NCI-H146 treated with DMSO at 0.1 percent for 48 hours (cell line): ENCODE results near the gene DIO3.

Source experiments
- DNase-seq: peaks from one replicate; lab custom pipeline; 2025; ENCODE audit not compliant: unreplicated experiment; lab: John Stamatoyannopoulos, UW

Gene DIO3

DNA sequence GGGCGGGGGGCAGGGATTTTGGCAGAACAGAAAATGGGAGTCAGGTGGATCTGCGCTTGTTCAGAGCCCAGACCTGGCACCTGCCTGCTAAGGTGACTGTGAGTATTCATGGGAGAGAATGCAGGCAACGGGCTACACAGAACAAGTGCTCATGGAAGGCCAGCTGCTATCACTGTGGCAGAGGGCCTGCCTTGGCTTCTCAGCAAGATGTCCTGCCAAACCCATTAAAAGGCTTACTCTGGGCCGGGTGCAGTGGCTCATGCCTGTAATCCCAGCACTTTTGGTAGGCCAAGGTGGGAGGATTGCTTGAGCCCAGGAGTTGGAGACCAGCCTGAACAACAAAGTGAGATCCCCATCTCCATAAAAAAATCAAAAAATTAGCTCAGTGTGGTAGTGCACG is 21.0 kb downstream of the DIO3 start:
- DNase-seq = no peak

DNA sequence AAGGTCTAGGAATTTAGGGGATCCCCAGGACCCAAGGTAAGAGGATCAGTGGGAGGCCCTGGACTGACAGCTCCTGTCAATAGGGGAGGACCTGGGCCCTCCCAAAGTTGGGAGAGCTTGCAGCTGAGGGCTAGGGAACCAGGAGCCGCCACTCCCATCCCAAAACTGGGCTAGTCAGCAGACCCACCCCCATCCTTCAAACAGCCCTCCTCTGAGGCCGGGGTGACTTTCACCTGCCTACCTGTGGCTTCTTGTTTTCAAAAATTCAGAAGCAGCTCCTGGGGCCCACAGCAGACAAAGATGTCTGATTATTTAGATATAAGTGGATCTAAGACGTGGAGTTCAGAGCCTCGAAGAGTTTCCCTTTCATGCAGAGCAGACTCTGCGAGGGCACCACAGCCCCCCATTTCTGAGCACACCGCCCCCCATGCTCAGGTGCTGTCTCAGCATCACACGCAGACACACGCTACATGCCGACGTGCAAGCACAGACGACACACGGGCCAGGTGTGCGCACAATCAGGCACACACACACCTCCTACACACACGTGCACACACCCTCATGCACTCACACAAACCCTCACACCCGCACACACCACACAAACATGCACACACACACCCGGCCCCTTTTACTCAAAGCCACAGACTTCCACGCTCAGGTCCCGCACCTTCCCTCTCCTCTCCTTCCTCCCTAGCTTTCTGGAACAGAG is 21.9 kb downstream of the DIO3 start:
- no peak for DNase-seq

DNA sequence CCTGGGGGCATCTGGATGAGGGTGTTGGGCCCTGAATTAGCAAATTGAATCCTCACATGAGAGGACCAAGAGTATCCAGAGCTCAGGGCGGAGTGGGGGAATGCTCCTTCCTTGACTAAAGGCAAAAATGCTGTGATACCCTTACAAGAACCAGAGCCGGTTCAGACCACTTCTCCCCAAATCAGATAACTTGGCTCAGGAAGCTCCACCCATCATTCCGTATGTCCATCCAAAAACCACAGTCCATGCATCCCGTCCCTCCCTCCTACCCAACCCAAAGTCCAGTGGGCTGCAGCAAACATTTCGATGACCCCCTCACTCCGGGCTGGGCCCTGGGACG is 22.4 kb downstream of the DIO3 start:
- no peak for DNase-seq

DNA sequence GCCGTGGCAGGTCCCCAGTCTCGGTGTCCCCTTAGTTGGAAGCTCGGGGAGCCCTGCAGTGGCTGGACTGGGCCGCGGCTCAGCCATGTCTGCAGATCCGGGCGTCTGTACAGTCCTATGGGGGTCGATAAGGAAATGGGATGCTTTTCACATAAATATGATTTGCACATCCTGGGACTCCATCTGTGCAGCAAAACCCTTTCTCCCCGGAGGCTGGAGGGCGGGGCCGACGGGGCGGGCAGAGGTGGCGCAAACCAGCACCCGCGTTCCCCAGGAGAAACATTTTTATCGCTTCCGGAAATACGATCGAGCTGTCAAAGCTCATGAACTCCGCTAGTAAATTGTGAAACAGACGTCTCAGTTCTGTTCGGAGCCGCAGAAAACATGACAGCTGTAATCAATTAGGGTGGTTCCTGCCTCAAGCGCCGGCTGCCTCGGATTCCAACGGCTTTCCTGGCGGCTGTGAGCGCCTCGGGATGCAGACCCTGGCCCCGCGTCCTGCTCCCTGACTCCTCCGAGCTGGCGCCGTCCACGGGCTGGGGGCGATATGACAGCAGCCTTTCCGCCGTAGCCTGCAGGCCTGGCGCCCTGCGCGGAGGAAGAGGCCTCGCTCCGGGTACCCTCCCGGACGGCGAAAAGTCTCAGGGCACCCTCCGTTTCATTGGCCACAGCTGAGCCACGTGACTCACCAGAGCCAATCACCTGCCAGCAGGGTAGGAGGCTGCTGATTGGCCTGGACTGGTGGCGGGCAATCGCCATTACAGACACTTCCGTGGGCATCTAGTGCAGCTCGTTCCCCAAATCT is 23.0 kb downstream of the DIO3 start:
- no peak for DNase-seq

DNA sequence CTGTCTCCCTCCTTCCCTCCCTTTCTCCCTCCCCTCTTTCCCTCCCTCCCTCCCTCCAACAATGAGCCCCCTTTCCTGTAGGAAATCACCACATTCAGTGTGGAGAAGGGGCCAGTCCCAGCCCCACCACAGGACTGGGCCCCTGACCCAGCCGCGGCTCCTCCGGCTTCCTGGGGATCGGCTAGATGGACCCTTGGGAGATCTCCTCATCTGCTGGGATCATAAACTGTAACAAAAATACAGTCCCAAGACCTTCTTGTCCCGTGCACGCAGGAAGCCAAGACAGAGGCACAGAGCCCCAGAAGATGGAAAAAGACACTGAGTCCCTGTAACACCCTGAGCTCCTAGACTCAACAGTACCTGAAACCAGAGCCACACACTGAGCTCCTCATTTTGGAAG is 23.9 kb downstream of the DIO3 start:
- no peak for DNase-seq

DNA sequence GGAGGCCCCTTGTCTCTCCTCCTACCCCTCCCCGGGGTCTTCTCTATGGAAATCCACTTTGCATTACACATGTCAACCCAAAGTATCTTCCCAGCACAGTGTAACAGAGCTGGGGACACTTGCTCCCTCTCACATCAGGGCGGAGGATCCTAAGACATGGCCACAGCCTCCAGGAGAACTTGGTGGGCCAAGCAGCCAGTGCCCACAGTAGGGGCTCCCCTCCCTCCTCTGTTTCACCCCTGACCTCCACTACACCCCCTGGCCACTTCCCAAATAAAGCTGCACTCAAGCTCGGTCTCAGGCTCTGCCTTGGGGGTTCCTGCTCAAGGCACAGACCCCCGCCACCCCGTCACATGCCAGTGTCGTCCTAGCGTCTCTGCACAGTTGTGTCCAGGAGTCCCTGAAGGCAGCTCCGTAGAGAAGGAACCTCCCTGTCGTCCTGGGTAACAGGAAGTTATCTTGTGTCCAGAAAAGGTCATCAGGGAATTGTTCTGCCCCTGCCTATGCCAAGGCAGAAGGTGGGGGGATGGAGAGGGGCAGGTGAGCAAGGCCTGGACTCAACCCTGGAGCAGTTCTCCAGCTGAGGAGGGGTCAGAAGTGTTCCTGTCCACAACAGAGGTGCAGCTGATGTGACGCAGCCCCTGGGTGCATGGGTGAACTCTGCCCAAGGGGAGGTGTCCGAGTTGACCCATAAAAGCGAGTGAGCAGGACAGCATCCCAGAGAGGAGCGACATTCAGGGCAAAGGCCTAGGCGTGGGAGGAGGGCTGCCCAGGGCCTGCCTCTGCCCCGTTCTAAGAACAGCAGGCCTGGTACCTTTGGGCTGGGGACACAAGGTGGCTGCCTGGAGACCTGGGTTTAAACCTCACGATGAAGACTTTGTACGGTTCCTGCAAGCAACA is 25.5 kb downstream of the DIO3 start:
- DNase-seq = no peak

DNA sequence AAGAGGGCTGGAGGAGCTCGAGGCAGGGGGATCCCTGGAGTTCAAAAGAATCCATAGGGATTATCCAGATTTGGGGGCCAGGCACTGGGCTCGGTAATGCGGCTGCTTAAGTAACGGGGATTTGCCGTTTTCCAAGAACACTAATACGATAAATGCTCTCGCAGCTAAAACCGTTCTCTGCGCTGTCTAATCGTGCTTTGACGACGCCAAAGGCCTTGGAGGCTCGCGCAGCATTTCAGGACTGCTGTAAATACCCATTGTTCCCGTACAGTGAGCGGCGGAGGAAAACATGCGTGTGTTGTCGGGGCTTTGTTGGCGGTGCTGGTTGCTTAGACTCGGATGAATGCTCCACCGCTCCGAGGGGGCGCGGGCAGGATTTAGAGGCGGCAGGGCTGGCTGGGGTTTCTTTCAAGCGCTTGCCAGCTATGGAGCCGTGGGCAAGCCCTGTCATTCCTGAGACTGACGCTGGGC is 26.2 kb downstream of the DIO3 start:
- DNase-seq = no peak

DNA sequence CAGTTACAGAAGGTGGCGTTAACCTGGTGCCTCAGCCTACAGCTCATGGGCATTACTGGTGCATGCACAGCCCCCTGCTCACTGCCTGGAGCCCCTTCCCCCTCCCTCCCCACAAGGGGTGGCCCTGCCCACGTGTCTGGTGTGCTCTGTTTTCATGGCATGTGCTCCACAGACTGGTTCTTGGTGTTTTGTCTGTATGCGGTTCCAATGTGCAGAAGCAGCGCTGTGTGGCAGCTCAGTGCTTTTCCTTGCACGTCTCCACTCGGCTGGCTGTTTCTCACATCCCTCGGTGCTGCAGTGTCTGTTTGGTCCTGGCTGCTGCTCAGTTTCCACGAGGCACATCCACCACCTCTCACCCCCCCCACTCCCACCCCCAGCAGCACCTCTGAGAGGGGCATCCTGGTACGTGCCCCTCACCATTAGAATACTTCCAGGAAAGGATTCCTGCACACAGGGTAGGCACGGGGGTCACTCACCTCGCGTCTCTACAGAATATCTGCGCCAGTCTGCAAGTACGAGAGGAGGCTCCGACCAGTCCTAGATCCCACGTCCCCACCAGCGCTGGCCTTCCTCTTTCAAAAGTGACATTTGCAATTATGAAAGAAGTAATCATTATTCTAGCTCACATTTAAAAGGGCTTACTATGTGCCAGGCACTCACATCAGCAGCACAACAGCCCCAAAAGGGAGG is 27.1 kb downstream of the DIO3 start:
- DNase-seq = no peak

DNA sequence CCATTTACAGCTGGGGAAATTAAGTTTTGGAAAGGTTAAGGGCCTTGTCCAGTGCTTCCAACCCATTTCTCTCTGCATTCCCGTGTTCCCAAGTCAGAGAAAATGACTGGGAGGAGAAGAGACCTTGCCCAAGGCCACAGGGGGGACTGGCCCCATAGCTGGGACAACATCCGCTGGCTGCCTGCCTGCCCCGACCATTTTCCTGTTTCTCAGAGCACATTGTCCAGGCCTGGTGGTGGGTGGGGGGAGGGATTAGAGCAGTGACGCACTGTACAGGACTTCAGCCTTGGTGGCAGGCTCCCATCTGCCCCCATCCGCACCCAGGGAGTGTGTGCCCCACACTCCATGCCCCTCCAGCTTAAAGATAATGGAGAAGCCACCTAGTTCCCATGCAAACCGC is 27.7 kb downstream of the DIO3 start:
- DNase-seq = no peak

DNA sequence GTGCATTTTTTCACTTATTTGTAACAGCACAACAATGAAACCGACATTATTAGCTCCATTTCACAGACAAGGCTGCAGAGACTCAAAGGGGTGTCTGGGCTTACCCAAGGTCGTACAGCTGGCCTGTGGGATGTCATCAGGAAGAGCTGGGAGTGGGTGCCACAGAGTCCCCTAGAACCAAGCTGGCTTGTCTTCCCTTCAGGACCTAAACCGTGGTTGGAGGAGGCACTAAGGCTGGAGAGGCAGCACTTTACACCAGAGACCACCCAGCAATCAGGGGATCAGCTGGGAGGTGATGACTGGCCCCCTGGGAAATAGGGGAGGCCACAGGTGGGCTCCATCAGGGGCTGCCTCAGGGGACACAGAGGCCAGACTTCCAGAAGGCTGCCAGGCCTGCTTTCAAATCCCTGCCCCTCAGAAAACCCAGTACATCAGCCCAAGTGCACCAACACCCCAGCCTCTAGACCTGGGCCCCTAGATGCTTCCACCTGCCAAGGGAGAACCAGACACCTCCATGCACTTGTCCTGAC is 28.3 kb downstream of the DIO3 start:
- no peak for DNase-seq

DNA sequence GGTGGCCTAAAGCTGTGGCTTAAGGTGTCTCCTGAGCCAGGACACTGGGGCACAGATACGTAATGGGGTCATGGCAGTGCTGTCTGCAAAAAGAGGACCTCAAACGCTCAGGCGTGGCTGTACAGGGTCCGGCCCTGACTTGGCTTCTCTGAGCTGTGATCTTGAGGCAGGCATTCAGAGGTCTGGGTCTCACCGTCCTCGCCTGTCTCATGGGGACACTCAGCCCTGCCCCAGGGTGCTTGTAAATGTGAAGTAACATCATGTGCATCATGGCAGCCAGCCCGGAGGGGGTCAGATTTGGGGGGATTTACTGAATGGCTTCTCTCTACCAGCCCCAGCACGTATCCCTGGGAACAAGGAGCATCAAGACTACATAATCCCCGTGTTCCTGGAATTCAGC is 28.8 kb downstream of the DIO3 start:
- no peak for DNase-seq

DNA sequence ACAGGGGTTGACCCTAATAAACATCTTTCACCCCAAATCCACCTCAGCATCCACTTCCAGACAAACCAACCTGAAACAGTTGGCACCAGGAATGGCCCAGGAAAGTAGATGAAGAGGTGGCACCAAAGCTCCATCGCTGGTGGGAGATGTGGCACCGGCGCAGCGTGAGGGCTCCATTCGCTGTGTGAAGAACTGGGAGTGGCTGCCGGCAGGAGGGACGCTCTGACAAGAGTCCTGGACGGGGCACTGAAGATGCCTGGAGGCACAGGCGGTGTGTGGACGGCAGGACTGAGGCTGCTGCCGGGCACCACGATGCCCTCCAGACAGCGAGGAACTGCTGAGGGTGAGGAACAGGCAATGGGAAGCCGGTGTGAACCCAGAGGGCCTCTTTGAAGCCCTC is 29.3 kb downstream of the DIO3 start:
- DNase-seq = no peak

DNA sequence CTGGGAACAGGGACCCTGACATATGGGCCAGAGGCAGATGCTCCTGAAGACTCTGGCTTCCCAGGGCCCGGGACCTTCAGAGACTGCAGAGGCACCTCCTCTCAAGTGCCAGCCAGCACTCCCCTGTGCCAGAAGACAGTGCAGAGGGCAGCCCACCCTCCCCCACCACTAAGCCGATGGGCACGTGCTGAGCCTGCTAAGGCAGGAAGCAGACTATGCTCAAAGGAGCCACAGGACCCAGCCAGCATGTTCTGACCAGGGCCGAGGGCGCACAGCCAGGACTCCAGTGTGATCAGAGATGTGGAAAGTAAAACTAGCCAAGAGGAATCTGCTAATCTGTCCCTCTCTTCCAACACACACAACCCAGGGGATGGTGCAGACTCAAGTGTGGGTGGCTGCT is 29.8 kb downstream of the DIO3 start:
- DNase-seq = no peak

DNA sequence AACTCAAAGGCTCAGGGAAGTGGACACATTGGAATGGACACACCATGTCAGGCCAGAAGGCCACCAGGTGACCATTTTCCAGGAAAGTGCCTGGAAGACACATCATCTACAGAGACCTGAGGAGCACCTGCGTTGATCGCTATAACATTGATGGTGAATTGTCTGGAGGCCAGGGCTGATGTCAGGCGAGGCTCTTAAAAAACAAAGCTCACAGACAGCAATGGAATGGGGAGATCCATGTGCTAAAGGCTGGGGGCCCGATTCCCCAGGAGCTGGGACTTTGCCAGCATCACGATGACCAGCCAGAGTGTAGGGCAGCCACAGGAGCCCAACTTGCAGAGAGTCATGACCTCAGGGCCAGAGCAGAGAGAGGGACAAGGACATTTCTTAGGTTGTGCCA is 30.3 kb downstream of the DIO3 start:
- no peak for DNase-seq

DNA sequence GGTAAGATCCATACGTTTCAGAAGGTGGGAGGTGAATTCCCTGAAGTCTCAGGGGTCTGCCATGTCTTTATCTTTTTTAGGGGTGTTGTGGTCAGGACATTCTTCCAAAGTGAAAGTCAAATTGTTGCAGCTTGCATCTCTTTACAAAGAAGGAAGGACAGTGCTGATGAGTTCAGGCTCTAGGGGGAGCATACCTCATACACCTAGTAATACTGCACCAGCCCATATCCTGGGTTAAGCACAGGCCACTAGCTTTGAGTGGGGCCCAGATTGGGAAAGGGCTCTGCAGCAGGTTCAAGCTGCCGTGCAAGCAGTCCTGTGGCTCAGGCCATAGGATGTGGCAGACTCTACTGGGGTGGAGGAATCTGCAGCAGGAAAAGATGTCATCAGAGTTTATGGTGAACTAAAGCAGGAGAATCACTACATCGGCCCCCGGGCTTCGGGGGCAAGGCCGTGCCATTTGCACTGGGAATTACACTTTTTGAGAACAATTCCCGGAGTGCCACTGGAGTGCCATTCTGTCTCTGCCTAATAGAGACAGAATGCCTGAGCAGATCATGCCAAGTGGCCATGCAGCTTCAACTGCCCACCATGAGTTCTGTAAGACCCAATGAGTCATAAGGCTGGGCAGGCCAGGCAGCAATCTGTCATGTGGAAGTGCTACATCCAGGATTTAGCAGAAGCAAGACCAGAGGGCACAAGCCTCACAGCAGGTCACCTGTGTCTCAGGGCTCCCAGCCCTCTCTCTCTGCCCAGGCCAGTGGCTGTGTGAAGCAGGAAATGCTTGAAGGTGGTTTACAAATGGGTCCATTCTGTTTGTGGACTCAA is 32.3 kb downstream of the DIO3 start:
- no peak for DNase-seq

DNA sequence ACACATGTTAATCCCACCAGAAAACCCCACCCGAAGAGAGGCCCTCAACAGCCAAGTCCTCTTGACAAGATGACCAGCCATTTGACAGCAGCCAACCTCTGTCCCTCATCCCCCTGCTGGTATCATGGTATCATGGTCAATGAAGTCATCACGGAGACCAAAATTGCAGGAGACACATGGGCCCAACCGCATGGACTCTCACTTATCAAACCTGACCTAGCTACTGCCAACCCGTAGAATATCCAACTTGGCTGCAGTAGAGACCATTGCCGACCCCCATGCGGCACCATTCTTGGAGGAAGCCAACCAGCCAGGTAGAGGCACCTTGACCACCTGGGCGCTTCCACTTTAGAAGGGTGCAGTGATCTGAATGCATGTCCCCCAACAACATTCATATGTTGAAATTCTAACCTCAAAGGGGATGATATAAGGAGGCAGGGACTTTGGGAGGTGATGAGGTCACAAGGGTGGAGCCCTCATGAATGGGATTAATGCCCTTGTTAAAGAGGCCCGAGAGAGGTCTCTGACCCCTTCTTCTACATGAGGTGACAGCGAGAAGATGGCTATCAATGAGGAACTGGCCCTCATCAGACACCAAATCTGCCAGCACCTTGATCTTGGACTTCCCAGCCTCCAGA is 33.3 kb downstream of the DIO3 start:
- no peak for DNase-seq

DNA sequence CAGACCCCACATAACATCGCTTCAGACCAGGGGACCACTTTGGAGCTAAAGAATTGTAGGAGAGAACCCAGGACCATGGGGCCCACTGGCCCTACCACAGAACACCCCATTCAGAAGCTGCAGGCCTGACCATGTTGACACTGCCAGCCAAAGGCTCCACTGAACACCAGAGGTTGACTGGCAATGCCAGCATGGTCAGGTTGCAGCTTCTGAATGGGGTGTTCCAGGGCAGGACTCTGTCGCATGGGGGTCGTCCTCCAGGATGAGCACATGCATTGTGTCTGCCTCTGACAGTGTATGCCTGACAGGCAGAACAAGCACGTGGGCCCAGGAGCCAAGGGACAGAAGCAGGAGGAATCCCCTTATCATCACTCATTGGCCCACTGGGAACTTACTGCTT is 34.1 kb downstream of the DIO3 start:
- no peak for DNase-seq

DNA sequence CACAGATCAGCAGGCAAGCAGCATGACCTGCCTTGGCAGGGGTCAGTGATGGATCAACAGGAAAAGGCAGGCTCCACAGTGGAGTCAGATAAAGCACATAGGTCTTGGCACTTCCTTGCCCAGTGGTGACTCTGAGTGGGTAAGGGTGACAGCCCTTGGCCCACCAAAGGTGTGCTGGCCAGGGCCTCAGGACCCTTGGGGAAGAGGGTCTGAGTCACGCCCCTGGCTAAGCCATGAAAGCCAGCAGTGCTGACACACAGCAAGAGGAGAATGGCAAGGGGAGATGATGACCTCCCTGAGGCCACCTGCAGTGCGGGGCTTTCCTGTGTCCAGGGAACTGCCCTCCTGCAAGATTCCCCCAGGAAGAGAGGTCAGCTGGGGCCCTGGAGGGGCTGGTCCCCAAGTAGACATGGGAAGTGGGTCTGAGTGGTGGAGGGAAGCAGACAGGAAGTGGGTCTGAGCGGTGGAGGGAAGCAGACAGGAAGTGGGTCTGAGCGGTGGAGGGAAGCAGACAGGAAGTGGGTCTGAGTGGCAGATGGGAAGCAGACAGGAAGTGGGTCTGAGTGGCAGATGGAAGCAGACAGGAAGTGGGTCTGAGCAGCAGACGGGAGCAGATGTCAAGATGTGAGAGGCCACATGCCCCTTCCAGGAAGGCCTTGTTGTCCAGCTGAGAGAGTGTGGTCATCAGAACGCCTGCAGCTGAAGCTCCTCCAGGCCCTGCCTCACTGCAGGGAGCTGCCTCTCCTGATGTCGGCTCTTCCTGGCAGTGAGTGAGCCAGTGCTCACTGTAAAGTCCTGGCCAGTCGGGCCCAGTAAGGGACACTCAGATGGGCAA is 34.8 kb downstream of the DIO3 start:
- no peak for DNase-seq

DNA sequence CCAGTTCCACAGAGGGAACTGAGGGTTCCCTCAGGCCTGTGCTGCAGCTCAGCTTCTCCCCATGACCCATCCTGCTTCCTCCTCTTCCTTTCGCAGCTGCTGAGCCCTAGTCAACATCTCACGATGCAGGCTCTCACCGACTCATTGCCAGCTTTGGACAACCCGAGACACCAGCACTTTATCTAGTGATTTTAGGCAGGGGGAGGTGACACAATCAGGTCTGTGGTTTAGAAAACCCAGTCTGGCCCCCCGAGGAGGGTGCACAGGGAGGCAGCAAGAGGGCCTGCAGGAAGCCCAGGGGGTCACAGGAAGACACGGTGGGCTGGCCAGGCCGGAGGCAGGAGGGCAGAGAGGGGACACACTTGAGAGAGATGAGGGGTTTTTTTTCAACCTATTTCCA is 35.4 kb downstream of the DIO3 start:
- DNase-seq = no peak
